MM.1S (cell line): ENCODE data around the gene GNAQ.

Experiments used
- DNase-seq: peaks from one replicate; pipeline ENCODE4 v3.0.0-alpha.2; 2015
- H2AFZ ChIP-seq: fragments of 300-600 bp; sonication (generic); 2 replicates; pipeline ENCODE4 v1.6.0; 2016; ENCODE audit warnings: antibody characterized with exemption, low read length
- H3F3A ChIP-seq: fragments of 300-600 bp; sonication (generic); 2 replicates; pipeline ENCODE4 v1.6.1; 2016; ENCODE audit warnings: mild to moderate bottlenecking, antibody characterized with exemption, low read length, moderate library complexity, mixed read lengths; ENCODE audit not compliant: insufficient read depth
- H3K27ac ChIP-seq: fragments of 300-600 bp; sonication (generic); 2 replicates; pipeline ENCODE4 v1.5.1; 2016; ENCODE audit warnings: mild to moderate bottlenecking, low read length
- H3K27me3 ChIP-seq: fragments of 300-600 bp; sonication (generic); replicated peaks from 2 replicates; pipeline ENCODE4 v1.6.0; 2016; ENCODE audit warnings: low read length; ENCODE audit not compliant: insufficient read depth
- H3K36me3 ChIP-seq: fragments of 300-600 bp; sonication (generic); replicated peaks from 2 replicates; pipeline ENCODE4 v1.6.1; 2016; ENCODE audit warnings: mild to moderate bottlenecking, low read length, mixed read lengths; ENCODE audit not compliant: insufficient read depth
- H3K4me1 ChIP-seq: fragments of 300-600 bp; sonication (generic); 2 replicates; pipeline ENCODE4 v1.6.1; 2016; ENCODE audit warnings: low read length, mixed read lengths
- H3K4me2 ChIP-seq: fragments of 300-600 bp; sonication (generic); 2 replicates; pipeline ENCODE4 v1.6.0; 2016; ENCODE audit warnings: low read depth, low read length
- H3K4me3 ChIP-seq: fragments of 300-600 bp; sonication (generic); 2 replicates; pipeline ENCODE4 v1.5.1; 2016; ENCODE audit warnings: low read length, mixed read lengths
- H3K79me2 ChIP-seq: fragments of 300-600 bp; sonication (generic); 2 replicates; pipeline ENCODE4 v1.6.1; 2016; ENCODE audit warnings: mixed run types, low read length, mixed read lengths
- H3K9ac ChIP-seq: fragments of 300-600 bp; sonication (generic); 2 replicates; pipeline ENCODE4 v1.6.1; 2016; ENCODE audit warnings: low read length, mixed read lengths
- H3K9me2 ChIP-seq: fragments of 300-600 bp; sonication (generic); replicated peaks from 2 replicates; pipeline ENCODE4 v1.6.1; 2016; ENCODE audit warnings: mild to moderate bottlenecking, low read length, mixed read lengths; ENCODE audit not compliant: insufficient read depth
- H3K9me3 ChIP-seq: fragments of 300-600 bp; sonication (generic); replicated peaks from 2 replicates; pipeline ENCODE4 v1.6.1; 2016; ENCODE audit warnings: mild to moderate bottlenecking, low read length, mixed read lengths; ENCODE audit not compliant: insufficient read depth
- H4K20me1 ChIP-seq: fragments of 300-600 bp; sonication (generic); 2 replicates; pipeline ENCODE4 v1.6.1; 2016; ENCODE audit warnings: mild to moderate bottlenecking, low read length, moderate library complexity, mixed read lengths; ENCODE audit not compliant: insufficient read depth
- EZH2 ChIP-seq: fragments of 300-600 bp; sonication (generic); optimal IDR thresholded peaks from 2 replicates; pipeline ENCODE3; 2017; ENCODE audit warnings: low read depth, mild to moderate bottlenecking, antibody characterized with exemption, low read length, mixed read lengths
- EZH2phosphoT487 ChIP-seq: fragments of 300-600 bp; sonication (generic); IDR thresholded peaks from 2 replicates; pipeline ENCODE4 v1.6.1; 2018; ENCODE audit warnings: antibody characterized with exemption, low read length
- TF ChIP-seq, protein P1 (sequence below): fragments of 300-600 bp; sonication (generic); IDR thresholded peaks from 2 replicates; pipeline ENCODE4 v1.5.1; 2016; ENCODE audit warnings: antibody characterized with exemption, low read length, mixed read lengths

The GNAQ gene

DNA sequence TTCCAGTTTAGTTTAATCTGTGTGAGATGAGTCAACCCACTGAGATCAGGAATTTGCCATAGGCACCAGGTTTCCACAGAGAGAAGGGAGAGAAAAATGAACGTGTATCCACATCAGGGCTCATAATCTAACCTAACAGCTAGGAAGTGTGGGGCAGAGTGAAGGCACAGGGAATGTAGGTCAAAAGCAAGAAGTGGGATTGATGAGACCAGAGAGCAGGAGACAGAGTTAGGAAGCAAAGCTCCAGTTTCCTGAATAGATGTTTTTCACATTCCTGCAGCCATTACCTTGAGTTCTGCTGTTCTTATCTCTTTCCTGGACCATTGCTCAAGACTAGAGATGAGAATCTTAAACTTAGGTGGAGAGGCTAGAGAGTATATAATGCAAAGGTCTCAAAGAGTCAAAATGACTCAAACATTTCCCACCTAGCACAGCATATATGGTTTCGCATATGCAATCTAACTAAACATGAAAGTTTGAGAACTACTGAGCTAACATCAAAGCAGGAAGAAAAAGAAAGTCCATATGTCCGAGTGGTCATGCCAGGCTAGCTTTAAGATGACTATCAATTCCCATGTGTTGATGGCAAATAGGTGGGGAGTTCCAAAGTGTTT is 41.1 kb upstream of the GNAQ start:
- H3K4me2 ChIP-seq: no peak overlapping the region
- TF ChIP-seq EZH2phosphoT487: no peak
- TF ChIP-seq, protein P1, sequence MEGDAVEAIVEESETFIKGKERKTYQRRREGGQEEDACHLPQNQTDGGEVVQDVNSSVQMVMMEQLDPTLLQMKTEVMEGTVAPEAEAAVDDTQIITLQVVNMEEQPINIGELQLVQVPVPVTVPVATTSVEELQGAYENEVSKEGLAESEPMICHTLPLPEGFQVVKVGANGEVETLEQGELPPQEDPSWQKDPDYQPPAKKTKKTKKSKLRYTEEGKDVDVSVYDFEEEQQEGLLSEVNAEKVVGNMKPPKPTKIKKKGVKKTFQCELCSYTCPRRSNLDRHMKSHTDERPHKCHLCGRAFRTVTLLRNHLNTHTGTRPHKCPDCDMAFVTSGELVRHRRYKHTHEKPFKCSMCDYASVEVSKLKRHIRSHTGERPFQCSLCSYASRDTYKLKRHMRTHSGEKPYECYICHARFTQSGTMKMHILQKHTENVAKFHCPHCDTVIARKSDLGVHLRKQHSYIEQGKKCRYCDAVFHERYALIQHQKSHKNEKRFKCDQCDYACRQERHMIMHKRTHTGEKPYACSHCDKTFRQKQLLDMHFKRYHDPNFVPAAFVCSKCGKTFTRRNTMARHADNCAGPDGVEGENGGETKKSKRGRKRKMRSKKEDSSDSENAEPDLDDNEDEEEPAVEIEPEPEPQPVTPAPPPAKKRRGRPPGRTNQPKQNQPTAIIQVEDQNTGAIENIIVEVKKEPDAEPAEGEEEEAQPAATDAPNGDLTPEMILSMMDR: no peak
- no peak for TF ChIP-seq EZH2
- H3K9me3 ChIP-seq: no peaks in the 10 kb centered on the region
- no peak overlapping the region for H3K4me3 ChIP-seq
- H3K79me2 ChIP-seq: no peaks in the 10 kb centered on the region
- no peak overlapping the region for H3K27ac ChIP-seq
- no peaks in the 10 kb centered on the region for H3K36me3 ChIP-seq
- H3K4me1 ChIP-seq: no peaks in the 10 kb centered on the region
- H3K27me3 ChIP-seq: no peaks in the 10 kb centered on the region
- H4K20me1 ChIP-seq: no peaks in the 10 kb centered on the region
- no peaks in the 10 kb centered on the region for H3F3A ChIP-seq
- H3K9ac ChIP-seq: no peak overlapping the region
- no peak overlapping the region for H2AFZ ChIP-seq
- no peak for DNase-seq
- H3K9me2 ChIP-seq: no peaks in the 10 kb centered on the region

DNA sequence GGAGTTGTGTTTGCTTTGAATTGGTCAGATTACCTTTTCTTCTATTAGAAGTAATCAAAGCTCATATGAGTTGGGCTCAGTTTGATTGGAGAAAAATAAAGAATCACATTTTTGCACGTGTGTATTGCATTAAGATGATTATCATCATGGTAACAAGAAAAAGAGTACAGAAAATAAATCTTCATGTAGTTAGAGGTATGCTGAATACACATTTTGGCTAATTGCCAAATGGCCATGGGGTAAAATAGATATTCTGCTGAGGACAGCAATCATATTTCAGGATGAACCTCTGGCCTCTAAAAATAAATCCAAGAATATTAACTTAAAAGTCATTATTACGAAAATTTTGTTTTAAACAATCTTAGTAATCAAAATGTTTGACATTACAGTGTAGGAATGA is 38.9 kb upstream of the GNAQ start:
- Histone ChIP-seq H3K4me2 (no peak overlapping the region), H3K27me3 (no peaks in the 10 kb centered on the region), H3K9me3 (no peaks in the 10 kb centered on the region), H3K4me1 (no peaks in the 10 kb centered on the region), H3K9ac (no peak overlapping the region), H3K36me3 (no peaks in the 10 kb centered on the region), H3F3A (no peaks in the 10 kb centered on the region), H3K79me2 (no peaks in the 10 kb centered on the region), H3K9me2 (no peaks in the 10 kb centered on the region), H3K27ac (no peak overlapping the region), H3K4me3 (no peak overlapping the region), H4K20me1 (no peaks in the 10 kb centered on the region), H2AFZ (no peak overlapping the region)
- no peak for DNase-seq
- TF ChIP-seq, protein P1: no peak
- TF ChIP-seq EZH2phosphoT487 (no peak), EZH2 (no peak)

DNA sequence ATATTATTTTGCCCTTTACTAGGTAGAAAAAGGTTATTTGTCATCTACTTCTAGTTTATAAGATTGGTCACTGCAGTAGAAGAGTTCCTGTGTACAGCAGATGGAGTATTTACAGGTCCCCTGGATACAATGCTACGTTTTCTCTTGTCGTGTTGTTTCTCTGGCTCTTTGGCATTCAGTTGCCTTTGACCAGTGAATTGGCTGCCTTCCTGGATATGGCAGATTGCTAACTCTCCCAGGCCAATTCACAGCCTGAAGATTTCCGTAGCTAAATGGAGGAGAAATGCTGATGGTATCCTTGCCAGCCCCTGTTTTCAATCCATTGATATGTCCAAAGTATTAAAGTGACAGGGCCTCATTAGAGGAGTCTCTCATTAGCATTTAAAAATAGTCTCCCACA is 32.5 kb upstream of the GNAQ start:
- no peaks in the 10 kb centered on the region for H3K9me3 ChIP-seq
- H3K4me1 ChIP-seq: no peaks in the 10 kb centered on the region
- H4K20me1 ChIP-seq: no peaks in the 10 kb centered on the region
- DNase-seq: no peak
- H3K4me3 ChIP-seq: no peak overlapping the region
- TF ChIP-seq EZH2: no peak
- TF ChIP-seq EZH2phosphoT487: no peak
- TF ChIP-seq, protein P1: no peak
- no peak overlapping the region for H3K27ac ChIP-seq
- no peaks in the 10 kb centered on the region for H3F3A ChIP-seq
- no peak overlapping the region for H2AFZ ChIP-seq
- no peak overlapping the region for H3K9ac ChIP-seq
- no peak overlapping the region for H3K4me2 ChIP-seq
- H3K27me3 ChIP-seq: no peaks in the 10 kb centered on the region
- H3K36me3 ChIP-seq: no peaks in the 10 kb centered on the region
- H3K9me2 ChIP-seq: no peaks in the 10 kb centered on the region
- no peaks in the 10 kb centered on the region for H3K79me2 ChIP-seq
